NCI-H748 (cell line): ENCODE data around the gene AVL9.

Source experiments
- DNase-seq: peaks from one replicate; lab custom pipeline; 2025; ENCODE audit not compliant: unreplicated experiment; lab: John Stamatoyannopoulos, UW

Gene AVL9

GRCh38 chr7:32532716-32533115 is 37.4 kb downstream of the AVL9 start:
- no peak for DNase-seq

DNA sequence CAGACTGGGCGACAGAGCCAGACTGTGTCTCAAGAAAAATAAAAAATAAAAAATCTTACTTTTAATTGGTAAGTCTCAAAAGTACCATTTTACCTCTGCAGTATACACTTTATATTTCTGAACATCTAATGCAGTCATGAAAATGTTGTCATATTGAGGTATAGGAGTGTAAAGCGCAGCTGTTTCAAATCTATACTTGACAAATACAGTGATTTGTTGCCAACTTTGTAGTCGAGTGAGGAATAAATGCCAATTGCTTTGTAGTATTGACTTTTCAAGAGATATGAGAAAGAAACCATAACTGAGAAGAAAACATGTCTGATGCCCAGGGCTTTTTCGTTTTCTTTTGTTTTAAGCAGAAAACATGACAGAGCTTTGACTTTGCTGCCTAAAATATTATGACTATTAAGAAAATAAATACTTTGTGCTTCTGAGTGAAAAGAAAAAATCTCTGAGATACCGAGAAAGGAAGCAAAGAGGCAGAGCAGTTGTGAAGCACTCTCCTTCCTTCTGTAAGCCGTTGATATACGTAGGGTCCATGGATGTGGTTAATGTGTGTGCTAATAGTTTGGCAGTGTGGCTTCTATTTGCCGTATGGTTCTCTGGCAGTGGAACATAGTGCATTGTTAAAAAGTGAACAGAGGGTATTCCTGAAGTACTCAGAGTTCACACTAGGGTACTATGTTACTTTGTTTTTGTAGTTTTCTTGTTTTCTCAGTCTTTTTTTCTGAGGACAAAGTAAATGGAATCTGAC is 38.2 kb downstream of the AVL9 start:
- no peak for DNase-seq

DNA sequence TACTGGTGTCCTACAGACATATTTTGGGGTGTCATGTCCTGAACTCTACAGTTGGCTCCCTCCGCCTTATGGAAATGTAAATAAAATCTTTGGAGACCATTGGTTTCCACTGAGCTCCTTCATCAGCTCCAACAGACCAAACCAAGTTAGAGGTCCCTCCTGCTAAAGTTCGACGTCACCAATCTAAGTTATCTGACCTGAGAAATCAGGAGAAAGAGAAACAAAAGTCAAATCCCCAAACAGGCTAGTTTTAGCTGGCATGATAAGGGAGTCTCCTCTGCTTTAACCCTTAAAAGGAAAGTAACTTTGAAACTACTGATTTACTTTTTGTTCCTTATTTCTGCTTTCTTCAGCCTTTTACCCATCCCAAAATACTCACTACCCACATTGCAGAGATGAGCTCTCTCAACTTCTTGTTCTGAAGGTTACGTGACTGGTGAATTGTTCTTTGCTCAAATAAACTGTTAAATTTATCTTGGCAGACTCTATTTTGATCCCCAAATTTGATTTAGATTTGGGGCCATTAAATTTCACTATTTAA is 39.9 kb downstream of the AVL9 start:
- no peak for DNase-seq

DNA sequence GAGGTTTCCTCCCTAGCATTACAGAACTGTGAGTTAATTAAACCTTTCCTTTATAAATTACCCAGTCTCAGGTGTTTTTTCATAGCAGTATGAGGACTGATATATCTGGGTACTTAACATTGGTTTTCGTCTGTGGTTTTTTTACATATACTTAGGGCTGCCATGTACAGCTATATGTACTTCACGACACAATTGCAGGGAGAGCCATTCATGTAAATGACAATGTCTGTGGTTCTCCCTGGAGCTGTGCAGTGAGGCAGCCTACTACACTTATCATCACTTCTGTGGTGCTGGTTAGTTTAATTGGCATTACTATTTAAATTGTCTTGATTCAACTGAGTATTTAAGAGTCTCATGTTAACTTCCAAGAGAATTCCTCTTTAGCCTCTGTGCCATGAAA is 40.7 kb downstream of the AVL9 start:
- no peak for DNase-seq

DNA sequence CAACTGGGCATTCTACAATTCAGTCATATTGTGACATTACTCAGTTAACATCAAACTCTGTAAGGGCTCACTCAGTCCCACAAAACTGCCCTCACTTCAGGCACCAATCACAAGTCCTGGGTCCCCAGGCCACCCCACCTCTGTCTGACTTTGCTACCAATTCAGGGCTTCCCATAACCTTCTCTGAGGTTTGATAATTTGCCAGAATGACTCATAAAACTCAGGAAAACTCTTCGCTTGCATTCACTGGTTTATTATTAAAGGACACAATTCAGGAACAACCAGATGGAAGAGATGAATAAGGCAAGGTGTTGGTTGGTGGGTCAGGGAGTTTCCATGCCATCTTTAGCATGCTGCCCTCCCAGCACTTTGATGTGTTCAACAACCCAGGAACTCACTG is 41.3 kb downstream of the AVL9 start:
- no peak for DNase-seq

DNA sequence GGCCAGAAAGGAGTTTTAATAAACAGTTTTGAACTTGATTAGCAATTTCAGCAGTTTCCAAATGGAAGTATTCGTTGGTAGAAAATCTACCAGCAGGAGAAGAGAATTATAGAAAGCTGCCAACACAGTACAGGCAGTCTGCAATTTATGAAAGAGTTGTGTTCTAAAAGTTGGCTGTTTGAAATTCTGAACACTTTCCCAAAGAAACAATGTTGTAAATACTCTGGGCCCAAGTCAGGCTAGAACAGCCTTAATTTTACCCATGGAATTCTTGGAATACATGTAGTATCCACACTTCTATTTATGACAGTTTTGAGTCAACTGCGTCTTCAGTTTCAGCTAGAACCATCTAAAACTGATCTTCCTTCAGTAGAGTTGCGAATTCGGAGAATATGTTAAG is 42.5 kb downstream of the AVL9 start:
- DNase-seq = no peak

DNA sequence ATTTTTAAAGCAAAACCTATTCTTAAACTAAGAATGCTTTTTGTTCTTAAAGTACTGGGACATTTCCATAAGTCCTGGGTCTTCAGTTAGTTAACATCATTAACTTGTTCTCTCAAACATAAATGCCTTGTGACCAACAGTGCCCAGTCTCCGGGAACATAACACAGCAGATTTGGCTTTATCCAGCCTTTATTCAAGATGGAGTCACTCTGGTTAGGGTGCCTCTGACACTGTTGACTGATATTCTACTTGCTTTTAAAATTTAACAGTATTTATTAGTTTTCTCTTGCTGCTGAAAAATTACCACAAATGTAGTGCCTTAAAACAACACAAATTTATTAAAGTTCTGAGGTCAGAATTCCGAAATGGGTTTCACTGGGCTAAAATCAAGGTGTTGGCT is 44.1 kb downstream of the AVL9 start:
- no peak for DNase-seq

GRCh38 chr7:32539919-32540531 is 44.7 kb downstream of the AVL9 start:
- no peak for DNase-seq

DNA sequence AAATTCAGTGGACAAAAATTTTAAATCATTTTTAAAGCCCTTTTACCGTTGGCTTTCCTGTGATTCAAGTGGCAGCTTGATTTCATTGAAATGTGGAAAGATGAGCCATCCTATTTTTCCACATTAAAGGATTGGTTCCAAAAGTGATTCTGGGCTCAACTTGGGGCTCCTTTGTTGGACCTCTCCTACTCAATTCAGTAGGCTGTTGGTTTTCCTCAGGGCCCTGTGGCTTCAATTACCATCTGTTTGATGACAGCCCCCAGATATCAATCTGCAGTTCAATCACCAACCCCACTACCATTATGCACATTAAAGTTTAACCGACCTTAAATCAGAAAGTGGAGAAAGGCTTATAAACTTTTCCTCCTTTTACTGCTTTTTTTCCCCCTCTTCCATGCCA is 47.3 kb downstream of the AVL9 start:
- no peak for DNase-seq

DNA sequence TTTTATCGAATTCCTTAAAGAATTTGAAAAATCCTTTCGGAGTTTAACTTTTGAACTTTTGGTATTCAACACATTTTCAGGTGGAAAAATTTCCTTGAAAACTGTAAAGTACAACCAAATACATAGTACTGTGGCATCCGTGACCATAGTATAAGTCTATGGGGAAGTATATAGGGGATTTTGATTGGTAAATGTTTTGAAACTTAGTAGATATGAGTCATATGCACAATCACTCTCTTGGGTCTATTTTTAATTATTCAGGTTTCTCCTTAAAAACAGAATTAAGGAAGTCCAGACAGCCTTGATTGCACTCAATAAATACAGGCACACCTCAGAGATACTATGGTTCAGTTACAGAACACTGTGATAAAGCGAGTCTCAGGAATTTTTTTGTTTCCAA is 64.2 kb downstream of the AVL9 start:
- no peak for DNase-seq

DNA sequence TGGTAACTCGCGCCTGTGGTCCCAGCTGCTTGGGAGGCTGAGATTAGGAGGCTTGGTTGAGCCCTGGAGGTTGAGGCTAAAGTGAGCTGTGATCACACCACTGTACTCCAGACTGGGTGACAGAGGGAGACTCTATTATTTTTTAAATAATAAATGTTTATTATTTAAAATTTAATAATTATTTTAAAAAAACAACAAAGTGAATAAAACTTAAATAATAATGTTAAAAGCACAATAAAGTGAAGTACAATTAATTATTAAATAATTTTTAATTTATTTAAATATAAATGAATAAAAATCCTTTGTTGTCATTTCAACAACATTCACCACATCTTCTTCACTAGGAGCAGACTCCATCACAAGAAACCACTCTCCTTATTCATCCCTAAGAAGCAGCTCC is 64.8 kb downstream of the AVL9 start:
- DNase-seq = no peak

GRCh38 chr7:32561613-32562012 is 66.3 kb downstream of the AVL9 start:
- DNase-seq = no peak

- DNase-seq = no peak
These were observed 69.3 kb downstream of the AVL9 start for GRCh38 chr7:32564542-32564941.

DNA sequence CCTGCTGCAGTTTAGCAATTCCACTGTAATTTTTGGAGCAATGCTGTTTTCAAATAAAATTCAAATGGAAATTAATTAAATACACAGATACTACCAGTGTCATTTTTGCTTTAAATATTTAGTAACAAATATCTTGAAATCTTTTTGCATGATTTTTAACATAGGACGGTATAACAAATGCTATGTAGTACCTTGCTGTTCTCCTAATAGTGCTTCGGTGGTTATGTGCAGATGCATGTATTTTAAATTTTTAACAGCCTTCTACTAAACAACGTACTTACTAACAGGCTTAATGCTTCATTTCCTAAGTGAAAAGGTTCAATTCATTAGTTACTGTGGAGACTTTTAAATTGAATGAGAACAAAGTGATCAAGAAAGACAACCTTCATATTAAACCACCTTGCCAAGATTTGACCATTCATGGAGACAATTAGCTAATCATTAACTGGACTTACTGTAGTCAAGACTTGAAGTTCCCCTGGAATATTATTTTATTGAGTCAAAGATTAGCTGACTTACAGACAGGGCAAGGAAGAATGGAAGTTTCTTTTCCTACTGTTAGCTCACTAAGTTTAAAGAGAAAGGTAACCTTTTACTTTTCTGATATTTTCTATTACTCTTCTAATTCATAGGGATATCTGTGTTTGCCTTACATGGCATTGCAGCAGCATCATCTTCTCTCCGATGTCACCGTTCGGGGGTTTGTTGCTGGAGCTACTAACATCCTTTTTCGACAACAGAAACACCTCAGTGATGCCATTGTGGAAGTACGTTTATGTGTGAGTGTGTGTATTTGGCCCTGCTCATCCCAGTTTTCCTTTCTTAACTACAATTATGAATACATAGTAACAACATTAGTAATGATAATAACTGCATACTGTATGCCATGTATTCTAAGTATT is 74.3 kb downstream of the AVL9 start:
- no peak for DNase-seq

GRCh38 chr7:32573110-32573687 is 77.9 kb downstream of the AVL9 start:
- no peak for DNase-seq

- DNase-seq = no peak
These were observed 79.3 kb downstream of the AVL9 start for GRCh38 chr7:32574626-32575025.

GRCh38 chr7:32577421-32577820 is 82.1 kb downstream of the AVL9 start:
- DNase-seq = no peak

DNA sequence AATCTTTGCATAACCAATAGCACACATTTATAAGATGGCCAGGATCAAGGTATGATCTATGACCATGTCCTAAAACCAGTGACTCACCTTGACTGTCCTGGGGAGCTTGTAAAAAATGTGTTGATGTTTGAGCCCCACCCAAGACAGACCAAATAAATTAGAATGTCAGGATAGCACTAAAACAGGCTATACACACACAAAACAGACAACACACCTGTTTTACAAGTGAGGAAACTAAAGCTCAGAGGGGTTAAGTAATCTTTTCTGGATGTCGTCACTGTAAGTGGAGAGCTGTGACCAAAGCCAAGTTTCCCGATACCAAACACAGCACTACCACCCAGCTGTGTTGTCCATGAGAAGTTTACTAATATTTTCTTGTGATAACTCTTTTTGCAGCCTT is 84.5 kb downstream of the AVL9 start:
- no peak for DNase-seq

DNA sequence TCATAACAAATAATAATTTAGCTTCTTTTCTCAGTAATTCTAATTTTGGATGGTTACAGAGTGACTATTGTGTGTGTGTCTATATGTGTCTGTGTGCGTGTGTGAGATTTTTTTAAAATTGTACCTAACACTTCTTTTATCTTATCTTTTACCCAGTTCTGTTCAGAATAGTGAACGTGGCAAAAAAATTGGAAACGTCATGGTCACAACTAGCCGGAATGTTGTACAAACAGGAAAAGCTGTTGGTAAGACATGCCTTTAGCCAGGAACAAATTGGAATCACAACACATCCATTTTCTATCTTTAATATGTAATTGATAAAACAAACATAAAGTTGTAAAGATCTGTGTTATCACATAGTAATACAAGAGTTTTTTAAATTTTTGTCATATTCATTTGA is 85.4 kb downstream of the AVL9 start:
- DNase-seq = no peak

GRCh38 chr7:32582036-32582435 is 86.7 kb downstream of the AVL9 start:
- DNase-seq = no peak

DNA sequence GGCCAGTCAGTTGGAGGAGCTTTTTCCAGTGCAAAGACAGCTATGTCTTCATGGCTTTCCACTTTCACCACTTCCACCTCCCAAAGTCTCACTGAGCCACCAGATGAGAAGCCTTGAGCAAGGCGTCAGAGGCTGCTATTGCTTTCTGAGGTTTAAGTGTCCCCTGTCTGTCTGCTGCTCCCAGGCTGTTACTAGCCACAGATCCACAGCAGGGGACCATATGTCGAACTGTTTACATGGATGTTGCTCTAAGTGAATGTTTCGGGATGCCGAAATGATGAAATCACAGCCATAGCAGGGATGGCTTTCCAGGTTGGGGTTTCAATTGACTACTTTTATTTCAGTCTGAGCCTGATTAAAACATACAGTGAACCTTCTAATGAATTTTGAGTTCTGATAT is 88.5 kb downstream of the AVL9 start:
- DNase-seq = no peak
